ENCODE data around the gene PLCH2. TPM values are rescaled to one million over a fixed set of nuclear protein-coding genes. Genes with fewer than 3 reads are reported as not detected.

Gene PLCH2
- total and polyA plus RNA-seq, 9 of the 15 experiments (the other 6 are each of a cell fraction or from before 2014, with no cell fraction given), result 0.16 TPM; not detected in 8

DNA sequence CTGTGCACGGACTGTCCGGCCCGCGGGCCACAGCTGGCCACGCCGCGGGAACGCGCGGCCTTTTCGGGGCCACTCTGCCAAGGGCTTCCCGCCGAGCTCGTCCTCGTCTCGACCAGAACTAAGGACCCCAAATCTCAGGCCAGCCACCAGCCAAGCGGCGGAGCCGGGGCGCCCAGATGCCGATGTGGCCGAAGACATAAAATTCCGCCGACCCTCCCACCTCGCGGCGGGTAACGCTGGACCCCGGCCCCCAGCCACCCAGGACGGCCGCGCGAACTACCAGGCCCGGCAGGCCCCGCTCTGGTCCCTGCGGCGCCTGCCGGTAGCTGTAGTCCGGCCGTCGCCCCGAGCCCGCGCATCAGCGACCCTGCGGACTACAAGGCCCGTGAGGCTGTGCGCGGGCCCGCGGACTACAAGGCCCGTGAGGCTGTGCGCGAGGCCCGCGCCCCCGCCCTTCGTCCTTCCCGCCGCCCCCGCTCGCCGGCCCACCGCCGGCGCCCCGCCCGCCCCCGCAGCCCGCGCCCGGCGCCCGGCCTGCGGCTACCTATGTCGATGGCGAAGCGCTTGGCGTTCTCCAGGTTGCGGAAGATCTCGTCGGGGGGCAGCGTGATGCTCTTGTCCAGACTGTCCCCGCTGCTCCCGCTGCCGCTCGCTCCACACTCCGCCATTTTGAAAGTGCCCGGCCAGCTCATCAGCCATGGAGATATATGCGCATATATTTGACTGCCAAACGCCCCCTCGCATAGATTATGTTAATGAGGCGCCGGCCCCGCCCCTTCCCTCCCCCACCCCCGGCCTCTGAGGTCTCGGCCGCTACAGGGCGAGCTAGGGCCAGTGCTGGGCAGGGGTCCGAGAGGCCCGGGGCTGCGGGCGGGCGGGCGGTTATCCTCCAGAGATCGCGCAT, 50.1 kb downstream of the PLCH2 start, which contains the start of gene PANK4 (continued):
- TF ChIP-seq, protein P1, sequence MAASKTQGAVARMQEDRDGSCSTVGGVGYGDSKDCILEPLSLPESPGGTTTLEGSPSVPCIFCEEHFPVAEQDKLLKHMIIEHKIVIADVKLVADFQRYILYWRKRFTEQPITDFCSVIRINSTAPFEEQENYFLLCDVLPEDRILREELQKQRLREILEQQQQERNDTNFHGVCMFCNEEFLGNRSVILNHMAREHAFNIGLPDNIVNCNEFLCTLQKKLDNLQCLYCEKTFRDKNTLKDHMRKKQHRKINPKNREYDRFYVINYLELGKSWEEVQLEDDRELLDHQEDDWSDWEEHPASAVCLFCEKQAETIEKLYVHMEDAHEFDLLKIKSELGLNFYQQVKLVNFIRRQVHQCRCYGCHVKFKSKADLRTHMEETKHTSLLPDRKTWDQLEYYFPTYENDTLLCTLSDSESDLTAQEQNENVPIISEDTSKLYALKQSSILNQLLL (CRISPR knock-in tag; IDR thresholded peaks at IDR 0.05; ENCODE audit: borderline replicate concordance), result no peak
- peak; percentile 65 for TF ChIP-seq SIN3B (IDR thresholded peaks at IDR 0.05; ENCODE audit: low read depth)
- TF ChIP-seq, protein P2, sequence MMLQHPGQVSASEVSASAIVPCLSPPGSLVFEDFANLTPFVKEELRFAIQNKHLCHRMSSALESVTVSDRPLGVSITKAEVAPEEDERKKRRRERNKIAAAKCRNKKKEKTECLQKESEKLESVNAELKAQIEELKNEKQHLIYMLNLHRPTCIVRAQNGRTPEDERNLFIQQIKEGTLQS (IDR thresholded peaks at IDR 0.05), result no peak
- TF ChIP-seq, protein P2 (CRISPR knock-in tag; conservative IDR thresholded peaks at IDR 0.05), result no peak
- TF ChIP-seq, protein P3, sequence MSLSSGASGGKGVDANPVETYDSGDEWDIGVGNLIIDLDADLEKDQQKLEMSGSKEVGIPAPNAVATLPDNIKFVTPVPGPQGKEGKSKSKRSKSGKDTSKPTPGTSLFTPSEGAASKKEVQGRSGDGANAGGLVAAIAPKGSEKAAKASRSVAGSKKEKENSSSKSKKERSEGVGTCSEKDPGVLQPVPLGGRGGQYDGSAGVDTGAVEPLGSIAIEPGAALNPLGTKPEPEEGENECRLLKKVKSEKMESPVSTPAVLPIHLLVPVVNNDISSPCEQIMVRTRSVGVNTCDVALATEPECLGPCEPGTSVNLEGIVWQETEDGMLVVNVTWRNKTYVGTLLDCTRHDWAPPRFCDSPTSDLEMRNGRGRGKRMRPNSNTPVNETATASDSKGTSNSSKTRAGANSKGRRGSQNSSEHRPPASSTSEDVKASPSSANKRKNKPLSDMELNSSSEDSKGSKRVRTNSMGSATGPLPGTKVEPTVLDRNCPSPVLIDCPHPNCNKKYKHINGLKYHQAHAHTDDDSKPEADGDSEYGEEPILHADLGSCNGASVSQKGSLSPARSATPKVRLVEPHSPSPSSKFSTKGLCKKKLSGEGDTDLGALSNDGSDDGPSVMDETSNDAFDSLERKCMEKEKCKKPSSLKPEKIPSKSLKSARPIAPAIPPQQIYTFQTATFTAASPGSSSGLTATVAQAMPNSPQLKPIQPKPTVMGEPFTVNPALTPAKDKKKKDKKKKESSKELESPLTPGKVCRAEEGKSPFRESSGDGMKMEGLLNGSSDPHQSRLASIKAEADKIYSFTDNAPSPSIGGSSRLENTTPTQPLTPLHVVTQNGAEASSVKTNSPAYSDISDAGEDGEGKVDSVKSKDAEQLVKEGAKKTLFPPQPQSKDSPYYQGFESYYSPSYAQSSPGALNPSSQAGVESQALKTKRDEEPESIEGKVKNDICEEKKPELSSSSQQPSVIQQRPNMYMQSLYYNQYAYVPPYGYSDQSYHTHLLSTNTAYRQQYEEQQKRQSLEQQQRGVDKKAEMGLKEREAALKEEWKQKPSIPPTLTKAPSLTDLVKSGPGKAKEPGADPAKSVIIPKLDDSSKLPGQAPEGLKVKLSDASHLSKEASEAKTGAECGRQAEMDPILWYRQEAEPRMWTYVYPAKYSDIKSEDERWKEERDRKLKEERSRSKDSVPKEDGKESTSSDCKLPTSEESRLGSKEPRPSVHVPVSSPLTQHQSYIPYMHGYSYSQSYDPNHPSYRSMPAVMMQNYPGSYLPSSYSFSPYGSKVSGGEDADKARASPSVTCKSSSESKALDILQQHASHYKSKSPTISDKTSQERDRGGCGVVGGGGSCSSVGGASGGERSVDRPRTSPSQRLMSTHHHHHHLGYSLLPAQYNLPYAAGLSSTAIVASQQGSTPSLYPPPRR (CRISPR knock-in tag; IDR thresholded peaks at IDR 0.05; ENCODE audit: borderline replicate concordance), result no peak
- TF ChIP-seq ZNF408 (CRISPR knock-in tag; IDR thresholded peaks at IDR 0.05; ENCODE audit: low read depth), result no peak
- no peak for TF ChIP-seq NFE2L1 (tag; IDR thresholded peaks at IDR 0.05; ENCODE audit: borderline replicate concordance, low read depth)
- peak; percentile 84 for TF ChIP-seq ZNF134 (CRISPR knock-in tag; conservative IDR thresholded peaks at IDR 0.05)
- no peak for TF ChIP-seq ZNF224 (CRISPR knock-in tag; IDR thresholded peaks at IDR 0.05)
- no peak for TF ChIP-seq FOXA1 (IDR thresholded peaks at IDR 0.05; ENCODE audit: borderline replicate concordance)
- TF ChIP-seq TCF7 (IDR thresholded peaks at IDR 0.05; ENCODE audit: borderline replicate concordance), result no peak
- TF ChIP-seq, protein P4, sequence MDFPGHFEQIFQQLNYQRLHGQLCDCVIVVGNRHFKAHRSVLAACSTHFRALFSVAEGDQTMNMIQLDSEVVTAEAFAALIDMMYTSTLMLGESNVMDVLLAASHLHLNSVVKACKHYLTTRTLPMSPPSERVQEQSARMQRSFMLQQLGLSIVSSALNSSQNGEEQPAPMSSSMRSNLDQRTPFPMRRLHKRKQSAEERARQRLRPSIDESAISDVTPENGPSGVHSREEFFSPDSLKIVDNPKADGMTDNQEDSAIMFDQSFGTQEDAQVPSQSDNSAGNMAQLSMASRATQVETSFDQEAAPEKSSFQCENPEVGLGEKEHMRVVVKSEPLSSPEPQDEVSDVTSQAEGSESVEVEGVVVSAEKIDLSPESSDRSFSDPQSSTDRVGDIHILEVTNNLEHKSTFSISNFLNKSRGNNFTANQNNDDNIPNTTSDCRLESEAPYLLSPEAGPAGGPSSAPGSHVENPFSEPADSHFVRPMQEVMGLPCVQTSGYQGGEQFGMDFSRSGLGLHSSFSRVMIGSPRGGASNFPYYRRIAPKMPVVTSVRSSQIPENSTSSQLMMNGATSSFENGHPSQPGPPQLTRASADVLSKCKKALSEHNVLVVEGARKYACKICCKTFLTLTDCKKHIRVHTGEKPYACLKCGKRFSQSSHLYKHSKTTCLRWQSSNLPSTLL (IDR thresholded peaks at IDR 0.05), result no peak
- TF ChIP-seq, protein P5, sequence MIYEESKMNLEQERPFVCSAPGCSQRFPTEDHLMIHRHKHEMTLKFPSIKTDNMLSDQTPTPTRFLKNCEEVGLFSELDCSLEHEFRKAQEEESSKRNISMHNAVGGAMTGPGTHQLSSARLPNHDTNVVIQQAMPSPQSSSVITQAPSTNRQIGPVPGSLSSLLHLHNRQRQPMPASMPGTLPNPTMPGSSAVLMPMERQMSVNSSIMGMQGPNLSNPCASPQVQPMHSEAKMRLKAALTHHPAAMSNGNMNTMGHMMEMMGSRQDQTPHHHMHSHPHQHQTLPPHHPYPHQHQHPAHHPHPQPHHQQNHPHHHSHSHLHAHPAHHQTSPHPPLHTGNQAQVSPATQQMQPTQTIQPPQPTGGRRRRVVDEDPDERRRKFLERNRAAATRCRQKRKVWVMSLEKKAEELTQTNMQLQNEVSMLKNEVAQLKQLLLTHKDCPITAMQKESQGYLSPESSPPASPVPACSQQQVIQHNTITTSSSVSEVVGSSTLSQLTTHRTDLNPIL (CRISPR knock-in tag; IDR thresholded peaks at IDR 0.05), result no peak
